Lung (tissue), 12 donors: ENCODE measurements around the gene FGF2. TPM values are rescaled to one million over a fixed set of nuclear protein-coding genes. Genes with fewer than 3 reads are reported as not detected.

Experiments used
- ATAC-seq: fragments of 200-7000 bp; cut with Tn5 transposase; one replicate; pipeline ENCODE4 v1.9.1; 2020; ENCODE audit warnings: moderate number of reproducible peaks; ENCODE audit not compliant: insufficient read depth, low FRiP score
- DNase-seq, 3 donors: peaks; one replicate each; pipeline ENCODE4 v3.0.0-alpha.2; 2013 to 2017
- H3K27ac ChIP-seq, 2 donors: one replicate each; pipeline ENCODE4 v1.5.1; 2013; ENCODE audit warnings: mild to moderate bottlenecking in 2 of 2, moderate library complexity in 2 of 2, control low read depth in 1 of 2, inconsistent platforms in 1 of 2, low read depth in 1 of 2, low read length in 1 of 2
- H3K27me3 ChIP-seq, 3 donors: one replicate each; pipeline ENCODE4 v1.5.1; 2013; ENCODE audit warnings: low read length in 2 of 3; ENCODE audit not compliant: control insufficient read depth in 3 of 3, insufficient read depth in 3 of 3
- H3K36me3 ChIP-seq, 4 donors: one replicate each; pipeline ENCODE4 v1.5.1; 2013; ENCODE audit warnings: low read length in 4 of 4, mild to moderate bottlenecking in 1 of 4, moderate library complexity in 1 of 4; ENCODE audit not compliant: control insufficient read depth in 4 of 4, insufficient read depth in 4 of 4
- H3K4me1 ChIP-seq, 5 donors: one replicate each; pipeline ENCODE4 v1.5.1; 2013; ENCODE audit warnings: low read length in 5 of 5, mild to moderate bottlenecking in 2 of 5, moderate library complexity in 1 of 5; ENCODE audit not compliant: control insufficient read depth in 5 of 5, insufficient read depth in 5 of 5
- H3K4me3 ChIP-seq: one replicate; pipeline ENCODE4 v1.5.1; 2013; ENCODE audit warnings: mild to moderate bottlenecking, control low read depth, moderate library complexity
- H3K9ac ChIP-seq, 2 donors: one replicate each; pipeline ENCODE4 v1.5.1; 2013; ENCODE audit warnings: low read length in 2 of 2, control low read depth in 1 of 2; ENCODE audit not compliant: insufficient read depth in 1 of 2
- H3K9me3 ChIP-seq, 4 donors: one replicate each; pipeline ENCODE4 v1.5.1; 2013; ENCODE audit warnings: low read length in 3 of 4, mild to moderate bottlenecking in 1 of 4, moderate library complexity in 1 of 4; ENCODE audit not compliant: control insufficient read depth in 4 of 4, insufficient read depth in 3 of 4
- CTCF ChIP-seq: IDR thresholded peaks from 2 replicates; pipeline ENCODE4 v1.5.1; 2012; ENCODE audit warnings: mild to moderate bottlenecking; ENCODE audit errors: control extremely low read depth, extremely low read depth
- WGBS, 2 donors: extraction: QIAGEN DNeasy Blood & Tissue Kit; methylation state at CpG; one replicate each; pipeline ENCODE4 v1.1.7; 2013; 5-methylcytosine and 5-hydroxymethylcytosine counted together
- polyA plus RNA-seq, 2 donors: library from polyadenylated mRNA; stranded (reverse); fragments of 200-250 nt; gene quantifications; one replicate each; pipeline ENCODE4 v1.2.1, GENCODE V29; 2013
- total RNA-seq, 2 donors: library from RNA; depleted of rRNA in 1 of 2; stranded (reverse); fragments of >200 nt in 1 of 2; gene quantifications; one replicate each; pipeline ENCODE4 v1.2.1, GENCODE V29; 2014 to 2021
- donor health status: control.
- donor health status: control.
- donor health status: Bipolar disorder and iron deficiency.
- donor health status: healthy.
- donor health status: DM: yes; HTN: yes; CAD: no.

The FGF2 gene
- total and polyA plus RNA-seq, 4 donors = 2.4 to 11.6 (median 6.2) TPM

GRCh38 chr4:122815248-122815647 is 11.4 kb upstream of the FGF2 start:
- H3K4me3 ChIP-seq = no peak overlapping the region
- no peak for TF ChIP-seq CTCF

GRCh38 chr4:122816476-122816875 is 10.2 kb upstream of the FGF2 start:
- no peaks in the 10 kb centered on the region for H3K27me3 ChIP-seq
- no peak overlapping the region for H3K4me3 ChIP-seq
- H3K36me3 ChIP-seq = no peaks in the 10 kb centered on the region
- DNase-seq (no peak), ATAC-seq (no peak)
- no peak overlapping the region for H3K9ac ChIP-seq
- WGBS, 2 donors = 92 to 93% methylated on average over 4 of the region's 4 CpGs
- no peak overlapping the region for H3K27ac ChIP-seq
- no peaks in the 10 kb centered on the region for H3K9me3 ChIP-seq
- H3K4me1 ChIP-seq = peaks cover 0 to 14% (median 0%) of the 10 kb centered on the region in 5 donors
- TF ChIP-seq CTCF = no peak

More at GRCh38 chr4:122815248-122815647, 11.4 kb upstream of the FGF2 start:
- Histone ChIP-seq H3K4me1 (peaks cover 0 to 6% (median 3%) of the 10 kb centered on the region in 5 donors), H3K9me3 (no peaks in the 10 kb centered on the region), H3K27ac (no peak overlapping the region), H3K9ac (no peak overlapping the region), H3K27me3 (no peaks in the 10 kb centered on the region), H3K36me3 (no peaks in the 10 kb centered on the region)
- ATAC-seq (no peak), DNase-seq (no peak)
- 93 to 96% methylated on average over 6 of the region's 6 CpGs for WGBS, 2 donors

- Histone ChIP-seq H3K9ac (no peak overlapping the region), H3K9me3 (no peaks in the 10 kb centered on the region), H3K4me1 (peaks cover 0 to 14% (median 0%) of the 10 kb centered on the region in 5 donors), H3K36me3 (no peaks in the 10 kb centered on the region), H3K4me3 (no peak overlapping the region), H3K27ac (no peak overlapping the region), H3K27me3 (no peaks in the 10 kb centered on the region)
- DNase-seq (no peak), ATAC-seq (no peak)
- no peak for TF ChIP-seq CTCF
- 82 to 83% methylated on average over 7 of the region's 7 CpGs for whole genome bisulfite sequencing, 2 donors
These were observed 6.8 kb upstream of the FGF2 start for GRCh38 chr4:122819708-122820449.

- no peak overlapping the region for H3K27ac ChIP-seq
- no peaks in the 10 kb centered on the region for H3K36me3 ChIP-seq
- H3K9ac ChIP-seq = no peak overlapping the region
- H3K27me3 ChIP-seq = peaks cover 0 to 3% (median 0%) of the 10 kb centered on the region in 3 donors
- peaks cover 0 to 20% (median 0%) of the 10 kb centered on the region in 5 donors for H3K4me1 ChIP-seq
- DNase-seq (peak; percentile 86 to 95 (median 93)), ATAC-seq (no peak)
- no peaks in the 10 kb centered on the region for H3K9me3 ChIP-seq
- TF ChIP-seq CTCF = no peak
- WGBS, 2 donors = 87 to 100% methylated on average over 1 of the region's 1 CpG
- H3K4me3 ChIP-seq = no peak overlapping the region
These were observed 5.5 kb upstream of the FGF2 start for GRCh38 chr4:122821092-122821491.
